Ishikawa (cell line): Measurements from ENCODE around the gene PLEK.
A peak's percentile ranks its signal among the peaks of the same experiment; 100 is the strongest.

Experiments
- CEBPB ChIP-seq: IDR thresholded peaks from 2 replicates; pipeline ENCODE4 v1.6.1; 2012
- CREB1 ChIP-seq: IDR thresholded peaks from 2 replicates; pipeline ENCODE4 v1.6.1; 2012; ENCODE audit warnings: low read depth
- EGR1 ChIP-seq: IDR thresholded peaks from 2 replicates; pipeline ENCODE4 v1.6.1; 2012
- EP300 ChIP-seq: IDR thresholded peaks from 2 replicates; pipeline ENCODE4 v1.6.1; 2012; ENCODE audit warnings: borderline replicate concordance
- FOXM1 ChIP-seq: IDR thresholded peaks from 2 replicates; pipeline ENCODE4 v1.6.1; 2012; ENCODE audit warnings: low read depth, borderline replicate concordance
- MAX ChIP-seq: IDR thresholded peaks from 2 replicates; pipeline ENCODE4 v1.6.1; 2012
- NFIC ChIP-seq: IDR thresholded peaks from 2 replicates; pipeline ENCODE4 v1.6.1; 2012
- RAD21 ChIP-seq: IDR thresholded peaks from 2 replicates; pipeline ENCODE4 v1.6.1; 2012; ENCODE audit warnings: low read depth
- REST ChIP-seq: IDR thresholded peaks from 2 replicates; pipeline ENCODE4 v1.6.1; 2012; ENCODE audit warnings: low read depth, mild to moderate bottlenecking
- TAF1 ChIP-seq: IDR thresholded peaks from 2 replicates; pipeline ENCODE4 v1.6.1; 2012; ENCODE audit warnings: low read depth, mild to moderate bottlenecking
- TCF12 ChIP-seq: IDR thresholded peaks from 2 replicates; pipeline ENCODE4 v1.6.1; 2012; ENCODE audit warnings: low read depth
- TEAD4 ChIP-seq: IDR thresholded peaks from 2 replicates; pipeline ENCODE4 v1.6.1; 2012
- USF1 ChIP-seq: IDR thresholded peaks from 2 replicates; pipeline ENCODE4 v1.6.1; 2012
- YY1 ChIP-seq: IDR thresholded peaks from 2 replicates; pipeline ENCODE4 v1.6.1; 2012; ENCODE audit warnings: low read depth
- ZBTB7A ChIP-seq: IDR thresholded peaks from 2 replicates; pipeline ENCODE4 v1.6.1; 2012; ENCODE audit warnings: low read depth

PLEK gene

GRCh38 chr2:68319398-68320117 lies 45.5 kb upstream of the PLEK start, which contains the start of gene CNRIP1:
Gene CNRIP1 (minus strand): TSS chr2:68319949. CDS start chr2:68319400, 549 bp downstream.
- TF ChIP-seq USF1 (peak; percentile 47; the same call in 1 of the 2 replicates), YY1 (no peak), TAF1 (no peak), EGR1 (no peak), ZBTB7A (peak; percentile 88), MAX (peak; percentile 60), EP300 (no peak), FOXM1 (no peak), CREB1 (no peak), NFIC (no peak), REST (peak; percentile 24; the same call in 1 of the 2 replicates)

DNA sequence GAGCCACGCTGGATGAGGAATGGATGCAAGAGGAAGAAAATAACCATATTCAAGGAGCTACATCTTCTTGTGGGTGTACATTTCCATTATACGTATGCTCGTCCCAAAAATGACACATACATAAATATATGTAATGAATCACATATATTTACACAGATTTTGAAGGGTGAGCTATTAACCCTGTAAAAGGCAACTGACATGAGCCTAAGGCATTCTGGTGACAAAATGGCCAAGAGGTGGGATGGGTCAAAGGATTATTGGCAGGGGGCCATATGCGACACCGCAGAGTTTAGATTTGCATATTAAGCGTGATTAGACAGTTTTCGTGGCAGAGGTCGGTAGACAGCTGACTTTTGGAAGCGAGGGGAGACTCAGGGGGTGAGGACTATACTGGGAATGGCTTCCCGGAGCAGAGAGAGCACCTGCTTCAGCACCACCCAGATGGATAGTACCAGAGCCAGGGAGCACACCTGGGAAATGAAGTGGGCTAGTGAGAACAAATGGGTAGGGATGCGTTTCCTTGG lies 44.9 kb upstream of the PLEK start:
- peak; percentile 90 for TF ChIP-seq REST
- 0 out of 2 replicates have a peak, but pooled peaks have one; percentile 42 for TF ChIP-seq YY1
- no peak for TF ChIP-seq CEBPB

GRCh38 chr2:68325056-68325455 lies 40.0 kb upstream of the PLEK start:
- TF ChIP-seq EGR1 (no peak), TCF12 (no peak), REST (no peak), USF1 (no peak), ZBTB7A (no peak), NFIC (no peak), RAD21 (no peak), TEAD4 (no peak), TAF1 (no peak), EP300 (no peak), FOXM1 (no peak), CREB1 (no peak), MAX (no peak)

- no peak for TF ChIP-seq REST
- TF ChIP-seq MAX, result no peak
- no peak for TF ChIP-seq ZBTB7A
- TF ChIP-seq TEAD4, result no peak
- TF ChIP-seq TAF1, result no peak
- TF ChIP-seq CEBPB, result no peak
Observed at GRCh38 chr2:68328901-68329300, 36.2 kb upstream of the PLEK start.
